GM23338 (cell line): ENCODE data around the gene ABHD12. TPM values are rescaled to one million over a fixed set of nuclear protein-coding genes. Genes with fewer than 3 reads are reported as not detected.

Experiments used
- ATAC-seq: fragments of 200-7000 bp; cut with Tn5 transposase; 3 replicates; pipeline ENCODE4 v1.9.1; 2020
- DNase-seq: peaks from one replicate; pipeline ENCODE4 v3.0.0-alpha.2; 2015; ENCODE audit warnings: low spot score
- H2AFZ ChIP-seq: fragments of 200-600 bp; sonication (generic); 2 replicates; pipeline ENCODE4 v1.8.0; 2016; ENCODE audit warnings: antibody characterized with exemption, mild to moderate bottlenecking, moderate library complexity
- H3F3A ChIP-seq: fragments of 200-600 bp; sonication (generic); replicated peaks from 2 replicates; pipeline ENCODE4 v1.8.0; 2017; ENCODE audit warnings: antibody characterized with exemption, mixed run types, low read depth
- H3K27ac ChIP-seq: fragments of 200-600 bp; sonication (generic); 2 replicates; pipeline ENCODE4 v1.6.1; 2016; ENCODE audit warnings: low read depth
- H3K27me3 ChIP-seq: fragments of 200-600 bp; sonication (generic); 2 replicates; pipeline ENCODE4 v1.8.0; 2016; ENCODE audit warnings: mild to moderate bottlenecking, mixed run types, moderate library complexity; ENCODE audit not compliant: insufficient read depth
- H3K36me3 ChIP-seq: fragments of 200-600 bp; sonication (generic); 2 replicates; pipeline ENCODE4 v1.8.0; 2016; ENCODE audit warnings: mild to moderate bottlenecking; ENCODE audit not compliant: insufficient read depth
- H3K4me1 ChIP-seq: fragments of 200-600 bp; sonication (generic); 2 replicates; pipeline ENCODE4 v1.8.0; 2016; ENCODE audit warnings: mild to moderate bottlenecking, moderate library complexity; ENCODE audit not compliant: insufficient read depth
- H3K4me2 ChIP-seq: fragments of 200-600 bp; sonication (generic); 2 replicates; pipeline ENCODE4 v1.7.1; 2017; ENCODE audit warnings: mixed run types
- H3K4me3 ChIP-seq: fragments of 200-600 bp; sonication (generic); 2 replicates; pipeline ENCODE4 v1.6.1; 2016; ENCODE audit warnings: mixed run types
- H3K79me2 ChIP-seq: fragments of 200-600 bp; sonication (generic); replicated peaks from 2 replicates; pipeline ENCODE4 v1.8.0; 2017; ENCODE audit warnings: mild to moderate bottlenecking; ENCODE audit not compliant: insufficient read depth
- H3K9me2 ChIP-seq: fragments of 200-600 bp; sonication (generic); 2 replicates; pipeline ENCODE4 v1.8.0; 2017; ENCODE audit not compliant: insufficient read depth
- H4K20me1 ChIP-seq: fragments of 200-600 bp; sonication (generic); replicated peaks from 2 replicates; pipeline ENCODE4 v1.8.0; 2017; ENCODE audit warnings: mild to moderate bottlenecking; ENCODE audit not compliant: insufficient read depth
- H3K27ac Mint-ChIP-seq: 2 replicates; pipeline ENCODE4 v1.8.0; 2020; ENCODE audit warnings: inconsistent platforms, mild to moderate bottlenecking, moderate library complexity, mixed read lengths
- H3K27me3 Mint-ChIP-seq: 3 replicates; pipeline ENCODE4 v1.8.0; 2022; ENCODE audit warnings: low read depth, mild to moderate bottlenecking, moderate library complexity, mixed read lengths, inconsistent platforms; ENCODE audit not compliant: insufficient read depth, poor library complexity
- H3K36me3 Mint-ChIP-seq: 3 replicates; pipeline ENCODE4 v1.8.0; 2021; ENCODE audit warnings: low read depth, mild to moderate bottlenecking, inconsistent platforms, moderate library complexity, mixed read lengths
- H3K4me1 Mint-ChIP-seq: 3 replicates; pipeline ENCODE4 v1.8.0; 2020; ENCODE audit warnings: mild to moderate bottlenecking, inconsistent platforms, mixed read lengths
- H3K4me3 Mint-ChIP-seq: 3 replicates; pipeline ENCODE4 v1.8.0; 2021; ENCODE audit warnings: moderate library complexity, mild to moderate bottlenecking, inconsistent platforms, mixed read lengths
- H3K9me3 Mint-ChIP-seq: 3 replicates; pipeline ENCODE4 v1.8.0; 2020; ENCODE audit warnings: moderate library complexity, mild to moderate bottlenecking, inconsistent platforms, mixed read lengths
- CREB1 ChIP-seq: fragments of 250-450 bp; sonication (Bioruptor Pico); IDR thresholded peaks from 2 replicates; pipeline ENCODE4 v1.5.0; 2020; ENCODE audit warnings: low read depth, mild to moderate bottlenecking, moderate library complexity
- EZH2 ChIP-seq: fragments of 200-600 bp; sonication (generic); IDR thresholded peaks from one replicate; pipeline ENCODE4 v1.8.0; 2017; ENCODE audit warnings: antibody characterized with exemption, mild to moderate bottlenecking, low read depth; ENCODE audit not compliant: unreplicated experiment
- EZH2phosphoT487 ChIP-seq: fragments of 200-600 bp; sonication (generic); IDR thresholded peaks from one replicate; pipeline ENCODE4 v1.8.1; 2018; ENCODE audit warnings: antibody characterized with exemption; ENCODE audit not compliant: unreplicated experiment
- ZNF462 ChIP-seq: fragments of 250-450 bp; sonication (Bioruptor Pico); IDR thresholded peaks from 2 replicates; pipeline ENCODE4 v1.5.0; 2020; ENCODE audit warnings: mild to moderate bottlenecking, moderate library complexity
- polyA plus RNA-seq: library from polyadenylated mRNA; unstranded; fragments of >200 nt; fragmentation: Nextera tagmentation; extraction: Ambion mirVana; gene quantifications from 2 replicates; pipeline ENCODE4 v1.2.1, GENCODE V29; 2016
- total RNA-seq: library from RNA; depleted of rRNA; stranded (reverse); fragments of >200 nt; shearing (Covaris generic); gene quantifications from 2 replicates; pipeline ENCODE4 v1.2.3, GENCODE V29; 2014

ABHD12 gene
- total and polyA plus RNA-seq, 2 experiments from 2014 or later, result 40.2 to 57.8 TPM

DNA sequence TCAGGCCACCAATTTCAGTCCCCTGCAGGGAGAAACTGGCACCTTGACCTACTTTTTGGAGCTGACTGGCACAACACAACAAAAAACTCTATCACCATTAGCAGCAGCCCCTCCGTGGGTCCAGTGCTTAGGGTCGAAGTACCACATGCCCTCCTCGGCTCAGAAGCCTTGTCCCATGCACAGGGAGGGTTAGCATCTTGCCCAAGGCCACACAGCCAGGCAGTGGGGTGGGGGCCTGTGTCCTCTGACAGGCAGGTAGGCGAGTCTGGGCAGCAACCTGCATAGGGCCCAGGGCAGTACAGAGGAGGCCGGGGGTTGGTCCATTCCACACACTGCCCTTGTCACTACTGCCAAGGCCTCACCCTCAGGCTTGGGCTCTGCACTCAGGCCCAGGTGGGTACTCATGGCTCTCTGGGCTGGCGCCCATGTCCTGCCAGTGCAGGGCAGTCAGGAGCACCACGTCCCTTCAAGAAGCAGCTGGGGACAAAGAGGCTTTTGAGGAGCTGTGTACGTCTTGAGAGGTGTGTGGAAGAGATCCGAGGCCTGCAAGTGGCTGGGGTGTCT lies 89.2 kb downstream of the ABHD12 start (continued):
- TF ChIP-seq ZNF462, result no peak

DNA sequence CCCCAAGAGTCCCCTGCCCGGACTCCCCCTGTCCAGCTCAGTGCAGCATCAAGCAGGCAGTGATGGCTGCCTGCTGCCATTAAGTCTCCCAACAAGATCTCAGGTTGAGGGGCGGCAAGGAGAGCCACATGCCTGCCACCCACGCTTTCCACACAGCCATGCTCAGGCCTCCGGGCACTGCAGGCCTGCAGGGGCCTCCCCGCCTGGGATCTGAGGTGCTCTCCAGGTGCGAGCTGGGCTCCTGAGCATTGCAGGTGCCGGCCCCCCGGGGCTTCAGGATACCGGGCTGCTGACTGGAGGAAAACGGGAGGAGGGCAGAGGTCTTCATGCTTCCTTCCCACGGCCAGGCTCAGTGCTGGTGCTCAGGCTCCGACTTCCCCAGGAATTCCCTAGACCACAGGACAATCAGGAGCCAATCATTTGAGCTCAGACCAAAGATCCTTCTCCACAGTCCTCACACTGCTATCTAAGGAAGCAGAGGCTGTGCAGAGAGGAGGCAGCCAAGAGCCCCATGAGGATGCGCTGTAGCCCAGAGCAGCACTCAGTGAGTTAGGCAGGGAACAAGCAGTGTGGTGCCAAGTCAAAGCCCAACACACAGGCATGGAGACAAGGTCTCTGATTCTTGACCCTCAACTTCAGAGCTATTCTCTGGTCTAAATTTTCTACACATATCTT lies 90.0 kb downstream of the ABHD12 start:
- ATAC-seq (peak; percentile 10; the same call in 2 of the 3 replicates), DNase-seq (peak; percentile 23)
- Histone ChIP-seq H3K9me2 (no peaks in the 10 kb centered on the region), H2AFZ (no peak overlapping the region), H3K27me3 (no peaks in the 10 kb centered on the region), H3K4me2 (no peak overlapping the region), H3K27ac (no peak overlapping the region), H3K4me1 (peaks cover 5% of the 10 kb centered on the region; the same call in 1 of the 2 replicates), H3K79me2 (no peaks in the 10 kb centered on the region), H3F3A (0 out of 2 replicates have a peak, but pooled peaks cover 5% of the 10 kb centered on the region), H4K20me1 (no peaks in the 10 kb centered on the region), H3K4me3 (no peak overlapping the region), H3K36me3 (peaks cover 9% of the 10 kb centered on the region; the same call in 1 of the 2 replicates)
- TF ChIP-seq EZH2phosphoT487 (no peak), CREB1 (CRISPR knock-in tag) (no peak), EZH2 (no peak)
- no peaks in the 10 kb centered on the region; the same call in 2 of the 3 replicates for H3K9me3 Mint-ChIP-seq
- peaks cover 19% of the 10 kb centered on the region; the same call in 2 of the 3 replicates for H3K4me1 Mint-ChIP-seq
- no peak overlapping the region for H3K27ac Mint-ChIP-seq
- H3K27me3 Mint-ChIP-seq, result peaks cover 12% of the 10 kb centered on the region
- H3K4me3 Mint-ChIP-seq, result no peak overlapping the region
- H3K36me3 Mint-ChIP-seq, result peaks cover 29% of the 10 kb centered on the region
